Middle frontal gyrus (tissue), 1 donor: Measurements from ENCODE around the gene TMEM129.

Source experiments
- DNase-seq: peaks from one replicate; pipeline ENCODE4 v3.0.0-alpha.2; 2015; ENCODE audit warnings: low spot score; ENCODE audit errors: extremely low spot score

The TMEM129 gene

DNA sequence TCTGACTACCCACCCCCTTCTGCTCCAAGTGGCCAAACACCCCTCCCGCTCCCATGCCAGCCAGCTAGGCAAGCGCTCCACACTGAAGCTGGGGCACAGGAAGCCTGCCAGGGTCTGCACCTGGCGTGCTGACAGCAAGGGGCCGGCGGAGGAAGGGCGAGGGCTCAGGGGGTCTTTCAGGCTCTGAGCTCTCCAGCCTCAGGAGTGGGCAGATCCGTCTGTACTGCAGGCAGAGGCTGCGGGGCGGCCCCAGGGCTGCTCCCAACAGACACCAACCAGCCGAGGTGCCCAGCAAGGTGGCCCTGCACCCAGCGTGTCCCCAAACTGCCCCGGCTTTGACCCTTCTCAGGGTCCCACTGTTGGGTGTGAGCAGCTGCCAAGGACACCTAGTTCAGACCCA lies 51.9 kb downstream of the TMEM129 start:
- DNase-seq, result no peak

DNA sequence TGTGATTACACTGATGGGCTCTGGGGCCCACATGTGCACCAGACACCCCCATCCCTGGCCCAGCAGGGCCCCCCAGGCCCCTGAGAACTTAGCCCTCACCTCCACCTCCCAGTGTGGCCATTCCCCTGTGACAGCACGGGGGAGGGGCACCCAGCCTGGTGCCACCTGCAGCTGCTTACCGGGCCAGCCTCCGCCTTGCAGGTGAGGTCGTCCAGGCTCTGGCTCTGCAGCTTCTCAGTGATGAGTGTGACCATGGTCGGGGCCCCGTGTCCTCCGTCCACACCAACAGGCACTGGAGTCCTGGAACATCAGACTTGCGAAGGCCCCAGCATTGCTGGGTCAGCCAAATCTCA lies 52.7 kb downstream of the TMEM129 start:
- no peak for DNase-seq

DNA sequence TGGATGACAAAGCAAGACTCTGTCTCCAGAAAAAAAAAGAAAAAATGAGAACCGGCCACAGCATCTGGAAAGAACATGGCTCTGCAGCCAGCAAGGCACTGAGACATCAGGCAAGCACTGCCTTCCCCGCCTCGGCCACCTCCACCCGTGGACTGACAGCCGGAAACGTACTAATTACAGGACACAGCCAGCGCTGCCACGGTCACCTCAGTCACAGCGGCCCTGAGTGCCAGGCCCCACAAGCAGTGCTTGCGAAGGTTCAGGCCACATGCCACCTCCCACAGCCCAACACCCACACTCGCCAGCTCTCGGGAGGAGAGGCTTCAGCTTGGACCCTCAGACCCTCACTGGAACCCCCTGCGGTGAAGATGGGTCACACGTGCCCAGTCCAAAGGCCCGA lies 53.9 kb downstream of the TMEM129 start:
- no peak for DNase-seq

DNA sequence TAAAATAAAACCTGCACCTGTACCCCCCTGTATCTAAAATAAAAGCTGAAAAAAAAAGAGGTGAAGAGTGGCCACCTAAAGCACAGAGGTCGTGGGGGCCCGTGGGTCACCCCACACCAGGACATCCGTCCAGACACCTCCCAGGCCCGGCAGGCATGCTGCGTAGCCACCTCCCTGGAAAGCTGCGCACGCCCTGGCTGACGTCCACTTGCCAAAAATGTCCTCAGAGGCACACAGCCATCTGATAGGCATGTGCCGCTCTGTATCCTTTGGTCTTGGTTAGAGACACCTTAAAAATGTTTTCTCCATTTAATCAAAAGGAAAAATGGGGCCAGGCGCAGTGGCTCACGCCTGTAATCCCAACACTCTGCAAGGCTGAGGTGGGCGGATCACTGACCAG lies 54.7 kb downstream of the TMEM129 start:
- DNase-seq, result no peak
